Measurements from ENCODE around the gene FGF13.

DNA sequence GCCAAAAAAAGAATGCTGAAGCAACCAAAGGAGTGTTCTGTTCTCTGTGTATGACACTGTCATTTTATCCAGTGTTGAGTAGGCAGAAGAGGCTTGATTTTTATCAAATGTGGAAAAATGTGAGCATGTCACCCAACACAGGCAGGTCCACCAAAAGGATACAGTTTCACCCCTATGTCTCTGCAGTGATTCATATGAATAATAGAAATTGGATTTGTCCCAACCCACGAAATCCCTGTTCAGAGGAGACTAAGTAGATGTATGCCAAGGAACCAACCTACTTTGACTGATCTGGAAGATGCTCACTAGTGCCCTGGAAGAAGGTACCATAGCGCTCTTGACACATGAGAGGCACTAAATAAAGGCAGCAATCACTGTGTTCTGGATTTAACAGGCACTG lies 72.5 kb downstream of the FGF13 start:
- TF ChIP-seq, protein P1, sequence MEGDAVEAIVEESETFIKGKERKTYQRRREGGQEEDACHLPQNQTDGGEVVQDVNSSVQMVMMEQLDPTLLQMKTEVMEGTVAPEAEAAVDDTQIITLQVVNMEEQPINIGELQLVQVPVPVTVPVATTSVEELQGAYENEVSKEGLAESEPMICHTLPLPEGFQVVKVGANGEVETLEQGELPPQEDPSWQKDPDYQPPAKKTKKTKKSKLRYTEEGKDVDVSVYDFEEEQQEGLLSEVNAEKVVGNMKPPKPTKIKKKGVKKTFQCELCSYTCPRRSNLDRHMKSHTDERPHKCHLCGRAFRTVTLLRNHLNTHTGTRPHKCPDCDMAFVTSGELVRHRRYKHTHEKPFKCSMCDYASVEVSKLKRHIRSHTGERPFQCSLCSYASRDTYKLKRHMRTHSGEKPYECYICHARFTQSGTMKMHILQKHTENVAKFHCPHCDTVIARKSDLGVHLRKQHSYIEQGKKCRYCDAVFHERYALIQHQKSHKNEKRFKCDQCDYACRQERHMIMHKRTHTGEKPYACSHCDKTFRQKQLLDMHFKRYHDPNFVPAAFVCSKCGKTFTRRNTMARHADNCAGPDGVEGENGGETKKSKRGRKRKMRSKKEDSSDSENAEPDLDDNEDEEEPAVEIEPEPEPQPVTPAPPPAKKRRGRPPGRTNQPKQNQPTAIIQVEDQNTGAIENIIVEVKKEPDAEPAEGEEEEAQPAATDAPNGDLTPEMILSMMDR (IDR thresholded peaks at IDR 0.05): no peak
- no peak for TF ChIP-seq POLR2A (IDR thresholded peaks at IDR 0.05)

All from heart left ventricle (tissue), 13 donors.